NCI-H510A (cell line): ENCODE data around the gene BLTP3A.

Source experiments
- DNase-seq: peaks from one replicate; lab custom pipeline; 2025; lab: John Stamatoyannopoulos, UW

Gene BLTP3A

GRCh38 chr6:34834789-34835518 lies 43.1 kb downstream of the BLTP3A start:
- no peak for DNase-seq

DNA sequence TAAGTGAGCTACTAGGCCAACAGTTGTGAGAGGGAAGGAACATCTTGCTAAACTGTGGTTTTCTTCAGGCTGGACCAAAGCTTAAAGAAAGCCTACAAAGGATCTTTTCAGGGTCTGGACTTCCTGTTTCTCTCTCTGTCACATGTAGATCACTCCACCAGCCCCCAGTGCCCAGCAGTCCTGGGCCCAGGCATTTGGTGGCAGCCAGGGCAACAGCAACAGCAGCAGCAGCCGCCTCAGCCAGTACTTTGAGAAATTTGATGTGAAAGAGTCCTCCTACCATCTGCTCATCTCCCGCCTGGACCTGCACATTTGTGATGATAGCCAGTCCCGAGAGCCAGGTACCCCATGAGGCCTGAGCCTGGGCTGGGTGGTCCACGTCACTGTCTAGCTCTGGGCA lies 44.1 kb downstream of the BLTP3A start:
- DNase-seq: no peak

DNA sequence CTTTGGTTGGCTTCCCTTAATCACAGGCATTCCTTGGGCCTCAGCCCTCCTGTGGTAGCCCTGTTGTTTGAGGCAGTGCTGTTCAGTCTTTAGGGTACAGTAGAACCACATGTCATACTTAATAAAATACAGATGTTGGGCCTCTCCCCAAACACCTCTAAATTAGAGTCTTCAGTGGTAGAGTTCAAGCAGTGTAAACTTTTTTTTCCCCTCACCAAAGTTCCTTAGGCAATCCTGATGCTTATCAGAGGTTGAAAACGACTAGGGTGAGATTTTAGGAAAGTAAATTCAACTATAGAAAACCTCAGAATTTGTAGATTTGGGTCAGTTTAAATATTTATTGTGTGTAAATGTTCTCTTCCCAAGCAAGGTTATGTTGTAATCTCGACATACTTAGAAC lies 44.6 kb downstream of the BLTP3A start:
- no peak for DNase-seq

DNA sequence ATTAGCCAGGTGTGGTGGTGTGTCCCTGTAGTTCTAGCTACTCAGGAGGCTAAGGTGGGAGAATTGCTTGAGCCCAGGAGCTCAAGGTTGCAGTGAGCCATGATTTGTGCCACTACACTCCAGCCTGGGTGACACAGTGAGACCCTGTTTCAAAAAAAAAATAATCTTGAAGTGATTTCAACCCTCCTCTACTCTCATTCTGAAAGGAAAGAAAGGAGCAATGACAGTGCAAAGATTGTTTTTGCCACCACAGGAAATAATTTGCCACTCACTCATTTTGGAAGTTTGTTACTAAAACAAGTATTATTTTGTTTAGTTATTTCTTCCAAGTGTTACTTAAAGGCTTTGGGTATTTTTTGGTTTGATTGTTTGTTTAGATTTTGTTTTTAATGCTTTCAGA lies 45.6 kb downstream of the BLTP3A start:
- DNase-seq: no peak

DNA sequence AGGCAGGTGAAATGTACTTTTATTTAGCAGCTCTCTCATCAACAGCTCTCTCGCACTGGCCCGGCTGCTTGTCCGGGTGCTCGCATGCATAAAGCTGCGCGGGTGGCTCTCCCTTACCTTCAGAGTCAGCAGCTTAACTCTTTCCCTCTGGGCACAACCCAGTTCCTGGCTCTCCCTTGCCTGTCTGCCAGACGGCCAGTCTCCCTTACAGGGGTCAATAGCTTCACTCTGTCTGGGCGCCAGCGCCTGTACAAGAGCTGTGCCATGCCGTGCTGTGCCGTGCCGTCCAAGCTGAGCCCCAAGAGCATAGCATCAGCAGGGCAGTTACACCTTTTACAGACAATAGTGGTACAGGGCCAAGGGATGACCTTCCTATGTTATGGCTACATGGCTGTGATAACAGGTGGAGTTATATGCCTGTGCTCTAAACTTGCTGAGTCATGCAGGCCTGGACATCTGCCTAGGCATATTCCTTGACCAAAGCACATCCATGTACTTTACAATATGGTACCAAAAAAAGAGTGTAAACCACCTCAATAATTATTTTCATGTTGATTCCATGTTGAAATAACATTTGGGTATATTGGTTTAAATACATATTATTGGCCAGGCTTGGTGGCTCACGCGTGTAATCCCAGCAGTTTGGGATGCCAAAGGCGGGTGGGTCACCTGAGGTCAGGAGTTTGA lies 47.9 kb downstream of the BLTP3A start:
- DNase-seq: no peak
